GM12892 (cell line): ENCODE results near the gene DGKQ.
A peak's percentile ranks its signal among the peaks of the same experiment; 100 is the strongest.
"Not testable (repeated sequence)": the region's sequence is repeated elsewhere in the genome, so short reads cannot be mapped to it uniquely, and the experiment has no call there.

Source experiments
- DNase-seq: peaks from one replicate; pipeline ENCODE4 v3.0.0; 2011; ENCODE audit not compliant: insufficient read length
- FAIRE-seq: peaks from 2 replicates; lab custom pipeline; 2011; peaks lifted over from hg19 to GRCh38; lab: Jason Lieb, UNC
- POLR2A ChIP-seq: IDR thresholded peaks from 2 replicates; pipeline ENCODE4 v1.6.1; 2011; ENCODE audit warnings: low read depth, low read length, control low read depth
- POLR2AphosphoS5 ChIP-seq: IDR thresholded peaks from 2 replicates; pipeline ENCODE4 v1.6.1; 2011; ENCODE audit warnings: low read depth, low read length, control low read depth
- TAF1 ChIP-seq: IDR thresholded peaks from 2 replicates; pipeline ENCODE4 v1.6.1; 2011; ENCODE audit warnings: low read depth, mild to moderate bottlenecking, control low read depth, low read length, borderline replicate concordance

DGKQ gene

GRCh38 chr4:925771-926500 lies 47.4 kb downstream of the DGKQ start:
- FAIRE-seq, result no peak
- DNase-seq, result no peak
- TF ChIP-seq TAF1 (no peak), POLR2AphosphoS5 (no peak), POLR2A (no peak)

DNA sequence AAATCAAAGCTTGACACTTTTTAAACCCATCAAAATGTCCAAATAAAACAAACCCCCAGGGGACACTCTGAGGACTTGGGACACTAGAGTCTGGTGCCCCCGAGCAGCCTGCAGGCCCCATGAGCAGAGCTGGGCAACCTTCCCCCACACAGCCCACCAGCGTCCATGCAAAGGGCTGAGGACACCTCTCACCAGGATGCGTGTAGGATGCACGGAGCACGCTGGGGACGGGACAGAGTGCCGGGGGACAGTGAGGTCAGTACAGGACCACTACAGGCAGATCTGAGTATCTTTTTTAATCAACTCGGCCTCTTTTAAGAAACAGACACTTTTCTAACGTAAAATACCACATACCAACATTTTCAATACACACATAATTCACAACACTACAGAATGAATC lies 48.2 kb downstream of the DGKQ start:
- TF ChIP-seq TAF1 (no peak), POLR2AphosphoS5 (no peak), POLR2A (no peak)
- DNase-seq (no peak), FAIRE-seq (no peak)

DNA sequence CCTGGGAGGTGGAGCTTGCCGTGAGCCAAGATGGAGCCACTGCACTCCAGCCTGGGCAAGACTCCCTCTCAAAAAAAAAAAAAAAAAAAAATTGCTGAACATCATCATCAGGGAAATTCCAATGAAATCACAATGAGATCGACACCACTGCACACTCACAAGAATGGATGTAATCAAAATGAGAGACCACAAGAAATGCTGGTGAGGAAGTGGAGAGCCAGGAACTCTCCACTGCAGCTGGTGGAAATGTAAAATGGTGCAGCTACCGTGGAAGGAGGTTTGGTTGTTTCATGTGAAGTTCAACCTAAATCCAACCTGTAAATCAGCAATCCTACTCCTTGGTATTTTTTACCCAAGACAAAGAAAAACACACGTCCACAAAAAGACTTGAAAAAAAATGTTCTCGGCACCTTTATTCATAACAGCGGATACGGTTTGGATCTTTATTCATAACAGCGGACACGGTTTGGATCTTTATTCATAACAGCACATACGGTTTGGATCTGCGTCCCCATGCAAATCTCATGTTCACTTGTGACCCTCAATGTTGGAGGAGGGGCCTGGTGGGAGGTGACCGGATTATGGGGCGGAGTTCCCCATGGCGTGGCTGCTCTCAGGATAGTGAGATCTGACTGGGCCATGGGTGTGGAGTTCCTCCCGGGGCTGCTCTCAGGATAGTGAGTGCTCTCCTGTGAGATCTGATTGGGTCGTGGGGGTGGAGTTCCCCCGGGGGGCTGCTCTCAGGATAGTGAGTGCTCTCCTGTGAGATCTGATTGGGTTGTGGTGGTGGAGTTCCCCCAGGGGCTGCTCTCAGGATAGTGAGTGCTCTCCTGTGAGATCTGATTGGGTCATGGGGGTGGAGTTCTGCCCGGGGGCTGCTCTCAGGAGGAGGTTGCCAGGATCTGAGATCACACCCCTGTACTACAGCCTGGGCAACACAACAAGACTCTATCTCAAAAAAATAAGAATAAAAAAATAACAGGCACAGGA lies 49.0 kb downstream of the DGKQ start:
- FAIRE-seq, result peak; percentile 85
- no peak for DNase-seq
- TF ChIP-seq TAF1 (no peak), POLR2AphosphoS5 (no peak), POLR2A (no peak)

- no peak for TF ChIP-seq POLR2AphosphoS5
- no peak for TF ChIP-seq POLR2A
- TF ChIP-seq TAF1, result no peak
- FAIRE-seq, result peak; percentile 77
- DNase-seq, result no peak
These were observed 51.5 kb downstream of the DGKQ start for GRCh38 chr4:921830-922331.

DNA sequence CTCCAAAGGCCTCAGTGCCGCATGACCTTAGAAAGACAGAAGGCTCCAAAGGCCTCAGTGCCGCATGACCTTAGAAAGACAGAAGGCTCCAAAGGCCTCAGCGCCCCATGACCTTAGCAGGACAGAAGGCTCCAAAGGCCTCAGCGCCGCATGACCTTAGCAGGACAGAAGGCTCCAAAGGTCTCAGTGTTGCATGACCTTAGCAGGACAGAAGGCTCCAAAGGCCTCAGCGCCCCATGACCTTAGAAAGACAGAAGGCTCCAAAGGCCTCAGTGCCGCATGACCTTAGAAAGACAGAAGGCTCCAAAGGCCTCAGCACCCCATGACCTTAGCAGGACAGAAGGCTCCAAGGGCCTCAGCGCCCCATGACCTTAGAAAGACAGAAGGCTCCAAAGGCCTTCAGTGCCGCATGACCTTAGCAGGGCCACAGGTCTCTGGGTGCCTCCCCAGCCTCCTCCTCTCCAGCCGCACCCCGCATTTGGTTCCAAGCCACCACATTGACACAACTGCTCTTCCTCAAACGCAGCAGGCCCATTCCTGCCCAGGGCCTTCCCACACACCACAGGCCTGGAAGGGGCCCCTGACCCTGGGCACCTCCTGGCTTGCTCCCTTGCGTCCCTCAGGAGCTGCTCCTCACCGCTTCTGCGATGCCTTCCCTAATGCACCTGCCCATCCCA lies 54.2 kb downstream of the DGKQ start:
- not testable (repeated sequence) for FAIRE-seq, DNase-seq

DNA sequence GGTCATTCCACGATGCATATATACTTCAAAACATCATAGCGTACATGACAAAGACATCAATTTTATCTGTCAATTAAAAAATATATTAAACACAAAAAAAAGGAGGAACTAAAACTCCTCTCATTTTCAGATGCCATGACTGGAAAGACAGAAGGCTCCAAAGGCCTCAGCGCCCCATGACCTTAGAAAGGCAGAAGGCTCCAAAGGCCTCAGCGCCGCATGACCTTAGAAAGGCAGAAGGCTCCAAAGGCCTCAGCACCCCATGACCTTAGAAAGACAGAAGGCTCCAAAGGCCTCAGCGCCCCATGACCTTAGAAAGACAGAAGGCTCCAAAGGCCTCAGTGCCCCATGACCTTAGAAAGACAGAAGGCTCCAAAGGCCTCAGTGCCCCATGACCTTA lies 54.8 kb downstream of the DGKQ start:
- FAIRE-seq, DNase-seq: not testable (repeated sequence)

GRCh38 chr4:917992-918391 lies 55.4 kb downstream of the DGKQ start:
- FAIRE-seq, result no peak
- no peak for DNase-seq
- TF ChIP-seq POLR2A, result no peak
- no peak for TF ChIP-seq POLR2AphosphoS5
- TF ChIP-seq TAF1, result no peak

DNA sequence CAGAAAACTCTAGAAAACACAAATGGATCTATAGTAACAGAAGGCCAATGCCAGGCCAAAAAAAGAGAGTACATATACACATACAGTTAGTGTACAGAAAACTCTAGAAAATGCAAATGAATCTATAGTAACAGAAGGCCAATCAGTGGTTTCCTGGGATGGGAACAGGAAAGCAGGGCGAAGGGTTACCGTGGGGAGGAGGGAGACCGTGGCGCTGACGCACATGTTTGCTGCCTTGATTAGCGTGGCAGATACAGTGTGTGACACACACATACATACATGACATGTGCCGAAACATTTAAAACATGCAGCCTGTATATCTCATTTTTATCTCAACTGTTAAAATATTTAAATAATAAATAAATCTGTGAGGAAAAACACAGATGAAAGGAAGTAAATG lies 55.9 kb downstream of the DGKQ start:
- DNase-seq, result no peak
- no peak for FAIRE-seq
- TF ChIP-seq TAF1 (no peak), POLR2AphosphoS5 (no peak), POLR2A (no peak)

GRCh38 chr4:915595-915994 lies 57.8 kb downstream of the DGKQ start:
- FAIRE-seq, result peak; percentile 17
- DNase-seq, result no peak
- no peak for TF ChIP-seq POLR2A
- TF ChIP-seq TAF1, result no peak
- no peak for TF ChIP-seq POLR2AphosphoS5

DNA sequence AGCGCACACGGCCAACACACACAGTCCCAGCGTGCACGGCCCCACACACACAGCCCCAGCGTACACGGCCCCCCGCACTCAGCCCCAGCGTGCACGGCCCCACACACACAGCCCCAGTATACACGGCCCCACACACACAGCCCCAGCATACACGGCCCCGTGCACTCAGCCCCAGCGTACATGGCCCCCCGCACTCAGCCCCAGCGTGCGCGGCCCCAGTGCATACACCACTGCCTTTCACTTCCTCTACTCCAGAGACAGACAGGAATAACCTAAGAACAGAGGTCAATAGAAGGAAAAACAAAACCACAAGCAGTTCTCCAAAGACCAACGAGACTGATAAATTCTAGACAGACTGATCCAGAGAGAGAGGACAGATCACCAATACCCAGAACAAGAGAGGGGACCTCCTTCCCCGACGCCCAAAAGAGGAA lies 58.3 kb downstream of the DGKQ start:
- FAIRE-seq (no peak), DNase-seq (no peak)
- TF ChIP-seq TAF1 (no peak), POLR2AphosphoS5 (no peak)

- TF ChIP-seq POLR2AphosphoS5 (no peak), POLR2A (no peak), TAF1 (no peak)
- FAIRE-seq, result no peak
These were observed 58.8 kb downstream of the DGKQ start for GRCh38 chr4:914531-914930.

DNA sequence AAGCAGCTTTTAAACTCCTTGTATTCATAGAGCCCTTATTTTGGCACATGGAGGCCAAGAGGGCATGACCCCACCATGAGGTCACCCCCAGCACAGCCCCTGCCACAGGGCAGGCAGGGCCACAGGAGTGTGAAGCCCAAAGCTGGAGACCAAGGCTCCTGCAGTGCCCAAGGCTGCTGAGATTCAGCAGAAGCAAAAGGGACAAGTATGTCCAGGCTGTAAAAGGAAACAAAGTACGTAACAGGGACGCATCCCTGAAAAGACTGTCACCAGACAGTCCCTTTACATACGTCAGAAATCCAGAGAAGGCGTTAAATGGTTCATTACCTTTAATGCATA lies 60.1 kb downstream of the DGKQ start:
- DNase-seq (no peak), FAIRE-seq (no peak)
- TF ChIP-seq POLR2A (no peak), POLR2AphosphoS5 (no peak), TAF1 (no peak)

More at GRCh38 chr4:914531-914930, 58.8 kb downstream of the DGKQ start:
- DNase-seq, result no peak
